Activated CD4-positive, alpha-beta memory T cell treated with anti-CD3 and anti-CD28 coated beads for 36 hours (primary cell): Measurements from ENCODE around the gene EHBP1L1. TPM values are rescaled to one million over a fixed set of nuclear protein-coding genes. Genes with fewer than 3 reads are reported as not detected.
A peak's percentile ranks its signal among the peaks of the same experiment; 100 is the strongest.

Source experiments
- CTCF ChIA-PET: fragments of 350-600 bp; sonication (Branson Sonifier 250); formaldehyde crosslinking; loops from one replicate; lab custom pipeline; 2021; ENCODE audit warnings: antibody characterized with exemption, inconsistent platforms; lab: Charles Lee
- POLR2A ChIA-PET: fragments of 350-600 bp; sonication (Branson Sonifier 250); formaldehyde crosslinking; loops from one replicate; lab custom pipeline; 2021; ENCODE audit warnings: antibody characterized with exemption; lab: Charles Lee
- DNase-seq: peaks from one replicate; pipeline ENCODE4 v3.0.0-alpha.2; 2020
- H3K27ac Mint-ChIP-seq: one replicate; pipeline ENCODE4 v1.8.0; 2021; ENCODE audit warnings: mixed read lengths
- H3K27me3 Mint-ChIP-seq: one replicate; pipeline ENCODE4 v1.8.0; 2021; ENCODE audit warnings: mixed read lengths
- H3K36me3 Mint-ChIP-seq: one replicate; pipeline ENCODE4 v1.8.0; 2021; ENCODE audit warnings: mixed read lengths
- H3K4me1 Mint-ChIP-seq: one replicate; pipeline ENCODE4 v1.8.0; 2021; ENCODE audit warnings: low read depth, mixed read lengths
- H3K4me3 Mint-ChIP-seq: one replicate; pipeline ENCODE4 v1.8.0; 2021; ENCODE audit warnings: mild to moderate bottlenecking, mixed read lengths
- H3K9me3 Mint-ChIP-seq: one replicate; pipeline ENCODE4 v1.8.0; 2021; ENCODE audit warnings: mixed read lengths
- intact Hi-C: fragments of 100-400 bp; cut with micrococcal nuclease; formaldehyde crosslinking; loops from one replicate; pipeline ENCODE4 v1.15.1; 2023
- total RNA-seq, 2 experiments: library from RNA; stranded (reverse); gene quantifications; one replicate each; pipeline ENCODE4 v1.2.3, GENCODE V29; 2021

EHBP1L1 gene
- total RNA-seq, 2 experiments from 2014 or later: 137 to 141 TPM

DNA sequence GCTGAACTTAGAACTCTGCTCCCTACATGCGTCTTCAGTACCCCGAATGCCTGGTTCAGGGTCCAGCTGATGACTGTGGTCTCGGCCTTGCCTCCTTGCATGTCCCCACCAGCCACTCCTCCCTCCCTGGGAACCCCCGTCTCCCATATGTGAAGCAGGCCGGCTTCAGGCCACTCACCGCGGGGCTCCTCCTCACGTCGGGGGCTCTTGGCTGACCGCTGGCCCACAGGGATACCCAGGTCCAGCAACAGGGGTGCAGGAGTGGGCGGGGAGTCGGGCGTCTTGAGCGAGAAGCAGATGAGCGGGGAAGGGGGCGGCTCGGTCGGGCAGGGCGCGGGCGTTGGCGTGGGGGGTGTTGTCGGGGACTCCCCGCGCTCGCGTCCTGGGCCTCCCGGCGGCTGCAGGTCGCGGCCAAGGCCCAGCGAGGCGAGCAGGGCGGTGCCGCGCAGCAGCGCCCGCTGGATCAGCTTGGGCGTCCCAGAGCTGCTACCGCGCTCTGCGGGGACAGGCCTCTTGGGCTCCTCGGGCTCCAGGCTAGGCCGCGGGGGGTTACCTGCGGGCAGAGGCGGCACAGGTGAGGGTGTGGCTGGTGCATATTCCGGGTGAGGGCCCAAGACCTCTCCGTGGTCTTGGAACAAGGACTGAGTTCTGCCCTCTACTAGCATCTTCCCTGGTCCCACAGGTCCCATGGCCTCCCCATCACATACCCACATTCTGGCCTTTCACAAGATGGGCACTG, 23.5 kb downstream of the EHBP1L1 start:
- H3K27me3 Mint-ChIP-seq: no peaks in the 10 kb centered on the region
- intact Hi-C loops: no loop called here
- peaks cover 14% of the 10 kb centered on the region for H3K36me3 Mint-ChIP-seq
- POLR2A ChIA-PET: interaction anchor here (0.9 kb wide), 1 partner anchor 14 kb away, joined by 3 read pairs; no protein-coding TSS in a partner anchor
- DNase-seq: no peak
- CTCF ChIA-PET: interaction anchor here (2.4 kb wide), 1 partner anchor 11 kb away, joined by 7 read pairs; no protein-coding TSS in a partner anchor
- no peaks in the 10 kb centered on the region for H3K9me3 Mint-ChIP-seq
- H3K4me3 Mint-ChIP-seq: no peak overlapping the region
- no peak overlapping the region for H3K27ac Mint-ChIP-seq
- peaks cover 8% of the 10 kb centered on the region for H3K4me1 Mint-ChIP-seq

- H3K27me3 Mint-ChIP-seq: no peaks in the 10 kb centered on the region
- DNase-seq: no peak
- ChIA-PET POLR2A (no interaction called here), CTCF (no interaction called here)
- H3K4me1 Mint-ChIP-seq: peaks cover 7% of the 10 kb centered on the region
- intact Hi-C loops: no loop called here
- H3K9me3 Mint-ChIP-seq: no peaks in the 10 kb centered on the region
- no peak overlapping the region for H3K4me3 Mint-ChIP-seq
- H3K36me3 Mint-ChIP-seq: peaks cover 15% of the 10 kb centered on the region
- no peak overlapping the region for H3K27ac Mint-ChIP-seq
Observed at GRCh38 chr11:65599955-65600246, 24.0 kb downstream of the EHBP1L1 start.

DNA sequence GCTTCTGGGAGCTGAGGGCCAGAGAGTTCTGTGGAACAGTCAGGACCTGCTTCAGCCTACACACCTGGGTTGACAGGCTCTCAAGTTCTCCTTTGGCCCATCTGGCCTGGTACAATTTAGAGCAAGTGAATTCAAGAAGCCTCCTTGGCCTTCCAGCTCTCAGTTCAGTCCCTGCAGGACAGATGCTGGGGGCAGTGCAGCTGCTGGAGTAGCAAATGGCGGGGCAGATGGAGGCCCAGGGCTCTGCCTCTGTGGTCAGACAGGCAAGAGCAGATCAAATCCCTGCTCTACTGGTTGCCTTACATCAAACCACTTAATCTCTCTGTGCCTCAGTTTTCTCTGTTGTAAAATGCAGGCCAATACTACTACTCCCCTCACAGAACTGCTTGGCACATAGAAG, 28.4 kb downstream of the EHBP1L1 start:
- Mint-ChIP-seq H3K27me3 (no peaks in the 10 kb centered on the region), H3K9me3 (no peaks in the 10 kb centered on the region), H3K4me3 (no peak overlapping the region), H3K4me1 (peaks cover 2% of the 10 kb centered on the region), H3K36me3 (peaks cover 30% of the 10 kb centered on the region), H3K27ac (no peak overlapping the region)
- intact Hi-C loops: no loop called here
- DNase-seq: no peak
- POLR2A ChIA-PET: interaction anchor here (1.1 to 2.6 kb wide), 4 partner anchors 8 to 34 kb away, joined by 3 to 10 read pairs (median 6); partner anchors contain the start of genes KCNK7 and ZNRD2
- CTCF ChIA-PET: interaction anchor here (0.9 to 1.3 kb wide), 2 partner anchors 11 to 16 kb away, joined by 4 to 7 read pairs; no protein-coding TSS in a partner anchor

DNA sequence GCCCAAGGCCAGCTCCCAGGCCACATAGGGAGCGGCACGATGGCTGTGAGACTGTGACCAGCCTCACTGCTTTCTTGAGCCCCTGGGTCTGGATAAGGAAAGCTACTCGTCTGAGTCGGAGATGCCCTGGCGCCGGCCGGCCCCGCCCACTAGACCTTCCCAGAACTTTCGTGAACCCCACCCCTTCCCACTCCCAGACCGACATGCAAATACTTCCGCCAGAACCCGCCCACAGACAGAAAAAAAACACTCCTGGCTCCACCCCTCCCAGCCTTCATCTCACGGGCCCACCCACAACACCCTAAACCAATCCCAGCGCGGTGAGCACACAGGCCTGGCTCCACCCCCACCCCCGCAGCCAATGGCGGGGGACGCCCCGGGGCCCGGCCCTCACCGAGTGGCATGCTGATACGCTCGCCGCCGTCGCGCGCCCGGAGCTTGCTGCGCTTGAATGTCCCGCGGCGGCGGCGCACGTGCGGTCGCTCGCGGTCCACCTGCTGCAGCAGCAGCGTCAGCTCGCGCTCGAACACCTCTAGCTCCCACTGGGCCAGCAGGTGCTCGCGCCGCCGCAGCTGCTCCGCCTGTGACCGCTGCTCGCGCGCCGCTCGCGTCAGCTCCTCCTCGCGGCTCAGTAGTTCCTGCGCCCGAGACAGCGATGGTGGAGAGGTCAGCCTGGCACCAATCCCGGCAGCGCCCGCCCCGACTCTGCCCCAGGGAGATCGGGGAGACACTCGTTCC, 31.2 kb downstream of the EHBP1L1 start:
- ChIA-PET CTCF (interaction anchor here (1.1 to 1.3 kb wide), 2 partner anchors 13 to 19 kb away, joined by 3 to 9 read pairs; no protein-coding TSS in a partner anchor), POLR2A (no interaction called here)
- H3K36me3 Mint-ChIP-seq: peaks cover 32% of the 10 kb centered on the region
- no peak overlapping the region for H3K4me3 Mint-ChIP-seq
- no peaks in the 10 kb centered on the region for H3K9me3 Mint-ChIP-seq
- no peak for DNase-seq
- intact Hi-C loops: no loop called here
- no peak overlapping the region for H3K27ac Mint-ChIP-seq
- no peaks in the 10 kb centered on the region for H3K27me3 Mint-ChIP-seq
- H3K4me1 Mint-ChIP-seq: peaks cover 28% of the 10 kb centered on the region

- Mint-ChIP-seq H3K4me1 (peaks cover 36% of the 10 kb centered on the region), H3K27ac (no peak overlapping the region), H3K4me3 (no peak overlapping the region), H3K27me3 (no peaks in the 10 kb centered on the region), H3K36me3 (peaks cover 35% of the 10 kb centered on the region), H3K9me3 (no peaks in the 10 kb centered on the region)
- DNase-seq: no peak
- CTCF ChIA-PET: interaction anchor here (1.1 to 1.3 kb wide), 2 partner anchors 14 to 19 kb away, joined by 3 to 9 read pairs; no protein-coding TSS in a partner anchor
- intact Hi-C loops: no loop called here
- POLR2A ChIA-PET: no interaction called here
Observed at GRCh38 chr11:65607614-65608426, 32.0 kb downstream of the EHBP1L1 start.

- Mint-ChIP-seq H3K9me3 (no peaks in the 10 kb centered on the region), H3K36me3 (peaks cover 37% of the 10 kb centered on the region), H3K27ac (peak overlapping the region; percentile 10), H3K4me3 (no peak overlapping the region), H3K27me3 (no peaks in the 10 kb centered on the region), H3K4me1 (peaks cover 41% of the 10 kb centered on the region)
- intact Hi-C loops: no loop called here
- ChIA-PET POLR2A (interaction anchor here (1.3 to 1.9 kb wide), 2 partner anchors 32 to 53 kb away, joined by 3 to 5 read pairs; partner anchors contain the start of gene RELA), CTCF (interaction anchor here (1.0 to 2.6 kb wide), 4 partner anchors 15 to 171 kb away, joined by 3 to 12 read pairs (median 8); no protein-coding TSS in a partner anchor)
- no peak for DNase-seq
Observed at GRCh38 chr11:65609229-65609628, 33.4 kb downstream of the EHBP1L1 start.

DNA sequence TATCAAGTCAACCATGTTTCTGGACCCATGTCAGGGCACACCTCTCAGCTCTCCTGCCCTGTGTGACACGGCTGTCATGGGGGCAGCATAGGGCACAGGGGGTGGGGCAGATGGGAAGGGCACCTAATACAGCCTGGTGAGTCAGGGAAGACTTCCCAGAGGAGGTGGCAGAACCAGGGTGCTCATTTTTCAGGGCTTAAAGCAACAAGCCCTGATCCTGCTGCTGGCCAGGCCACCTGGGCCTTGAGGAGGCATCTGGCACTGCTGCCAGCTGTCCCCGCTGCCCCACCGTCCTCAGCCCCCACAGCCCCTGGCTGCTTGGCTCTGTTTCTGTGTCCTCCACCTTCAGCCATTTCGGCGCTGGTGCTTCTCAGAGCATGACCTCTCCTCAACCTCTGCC, 33.8 kb downstream of the EHBP1L1 start:
- CTCF ChIA-PET: interaction anchor here (1.0 to 2.6 kb wide), 4 partner anchors 16 to 170 kb away, joined by 3 to 12 read pairs (median 8); no protein-coding TSS in a partner anchor
- Mint-ChIP-seq H3K9me3 (no peaks in the 10 kb centered on the region), H3K4me3 (no peak overlapping the region), H3K27ac (peak overlapping the region; percentile 53), H3K27me3 (no peaks in the 10 kb centered on the region), H3K36me3 (peaks cover 34% of the 10 kb centered on the region), H3K4me1 (peaks cover 41% of the 10 kb centered on the region)
- DNase-seq: no peak
- POLR2A ChIA-PET: interaction anchor here (0.8 to 1.9 kb wide), 3 partner anchors 15 to 53 kb away, joined by 3 to 5 read pairs (median 3); partner anchors contain the start of gene RELA
- intact Hi-C loops: no loop called here

- no peak for DNase-seq
- Mint-ChIP-seq H3K4me3 (no peak overlapping the region), H3K36me3 (peaks cover 32% of the 10 kb centered on the region), H3K4me1 (peaks cover 41% of the 10 kb centered on the region), H3K9me3 (no peaks in the 10 kb centered on the region), H3K27ac (peak overlapping the region; percentile 53), H3K27me3 (peaks cover 1% of the 10 kb centered on the region)
- ChIA-PET CTCF (interaction anchor here (0.7 to 2.6 kb wide), 4 partner anchors 17 to 70 kb away, joined by 3 to 12 read pairs (median 8); no protein-coding TSS in a partner anchor), POLR2A (interaction anchor here (0.8 to 1.9 kb wide), 3 partner anchors 15 to 52 kb away, joined by 3 to 5 read pairs (median 3); partner anchors contain the start of gene RELA)
- intact Hi-C loops: no loop called here
Observed at GRCh38 chr11:65610404-65610803, 34.6 kb downstream of the EHBP1L1 start.

- no peaks in the 10 kb centered on the region for H3K9me3 Mint-ChIP-seq
- CTCF ChIA-PET: interaction anchor here (1.2 to 5.7 kb wide), 5 partner anchors 15 to 70 kb away, joined by 3 to 39 read pairs (median 12); no protein-coding TSS in a partner anchor
- intact Hi-C loops: no loop called here
- no peak for DNase-seq
- H3K4me3 Mint-ChIP-seq: peak overlapping the region; percentile 95
- H3K27ac Mint-ChIP-seq: peak overlapping the region; percentile 62
- H3K27me3 Mint-ChIP-seq: peaks cover 3% of the 10 kb centered on the region
- peaks cover 41% of the 10 kb centered on the region for H3K4me1 Mint-ChIP-seq
- POLR2A ChIA-PET: interaction anchor here (1.9 to 2.5 kb wide), 2 partner anchors 23 to 34 kb away, joined by 5 to 8 read pairs; no protein-coding TSS in a partner anchor
- peaks cover 30% of the 10 kb centered on the region for H3K36me3 Mint-ChIP-seq
Observed at GRCh38 chr11:65611028-65611757, 35.3 kb downstream of the EHBP1L1 start.

DNA sequence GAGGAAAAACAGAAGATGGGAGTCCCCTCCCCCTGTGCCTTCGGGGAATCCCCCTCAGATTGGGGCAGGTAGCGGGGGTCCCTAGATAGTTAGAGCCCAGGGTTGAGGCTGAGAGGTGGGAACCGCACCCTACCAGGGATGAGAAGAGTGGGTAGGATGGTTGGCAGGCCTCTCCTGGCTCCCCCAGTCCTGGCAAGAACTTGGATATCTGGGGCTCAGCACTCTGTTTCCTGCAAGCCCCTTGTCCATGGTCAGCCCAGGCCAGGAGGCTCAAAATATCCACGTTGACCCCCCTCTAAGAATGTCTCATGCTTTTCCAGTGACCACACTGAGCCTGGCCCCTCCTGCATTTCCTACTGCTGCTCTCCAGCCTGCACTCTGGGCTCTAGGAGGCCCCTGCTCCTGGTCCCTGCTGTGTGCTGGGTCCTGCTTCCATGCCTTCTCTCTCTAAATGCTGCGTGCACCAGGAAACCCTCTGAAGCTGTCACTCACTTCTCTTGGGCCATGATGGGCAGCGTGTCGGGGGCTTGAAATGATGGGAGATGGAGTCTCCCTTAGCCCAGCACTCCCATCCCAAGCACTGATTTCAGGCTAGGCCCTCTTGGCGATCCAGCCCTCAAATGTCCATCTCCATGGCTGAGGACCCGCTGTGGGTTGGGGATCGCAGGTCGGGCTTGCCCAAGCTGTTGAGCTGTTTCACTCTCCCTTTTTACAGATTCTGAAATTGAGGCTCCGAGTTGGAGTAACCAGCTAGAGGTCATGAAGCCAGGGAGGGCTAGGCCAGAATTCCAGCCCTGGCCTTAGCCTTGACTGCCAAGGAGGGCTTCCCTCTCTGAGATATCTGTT, 36.1 kb downstream of the EHBP1L1 start:
- H3K4me1 Mint-ChIP-seq: peaks cover 49% of the 10 kb centered on the region
- ChIA-PET POLR2A (interaction anchor here (1.1 to 3.9 kb wide), 6 partner anchors 8 to 50 kb away, joined by 3 to 15 read pairs (median 7); partner anchors contain the start of genes KCNK7 and RELA), CTCF (interaction anchor here (1.0 to 5.7 kb wide), 7 partner anchors 14 to 71 kb away, joined by 3 to 39 read pairs (median 4); partner anchors contain the start of genes FAM89B and ZNRD2)
- peaks cover 3% of the 10 kb centered on the region for H3K27me3 Mint-ChIP-seq
- peaks cover 34% of the 10 kb centered on the region for H3K36me3 Mint-ChIP-seq
- DNase-seq: no peak
- H3K27ac Mint-ChIP-seq: peak overlapping the region; percentile 98
- intact Hi-C loops: no loop called here
- no peaks in the 10 kb centered on the region for H3K9me3 Mint-ChIP-seq
- H3K4me3 Mint-ChIP-seq: peak overlapping the region; percentile 95
